AG09319 (cell line): Measurements from ENCODE around the gene BUD13.

Experiments
- DNase-seq: peaks from one replicate; pipeline ENCODE4 v3.0.0-alpha.2; 2010; ENCODE audit warnings: low read depth; ENCODE audit errors: extremely low read depth
- CTCF ChIP-seq: IDR thresholded peaks from 2 replicates; pipeline ENCODE4 v1.5.1; 2011; ENCODE audit warnings: low read depth, mild to moderate bottlenecking, inconsistent platforms, low read length, moderate library complexity

The BUD13 gene

GRCh38 chr11:116732271-116733042 lies 40.3 kb downstream of the BUD13 start:
- TF ChIP-seq CTCF = peak; percentile 88
- no peak for DNase-seq

GRCh38 chr11:116731821-116732220 lies 41.0 kb downstream of the BUD13 start:
- TF ChIP-seq CTCF = no peak

GRCh38 chr11:116731097-116731761 lies 41.6 kb downstream of the BUD13 start:
- no peak for DNase-seq
- no peak for TF ChIP-seq CTCF

More at GRCh38 chr11:116731821-116732220, 41.0 kb downstream of the BUD13 start:
- no peak for DNase-seq

- no peak for DNase-seq
- TF ChIP-seq CTCF = no peak
Observed at GRCh38 chr11:116730601-116731000, 42.2 kb downstream of the BUD13 start.

GRCh38 chr11:116730241-116730561 lies 42.6 kb downstream of the BUD13 start:
- no peak for DNase-seq
- TF ChIP-seq CTCF = no peak

GRCh38 chr11:116729501-116730240 lies 43.1 kb downstream of the BUD13 start:
- no peak for TF ChIP-seq CTCF
- no peak for DNase-seq

- no peak for TF ChIP-seq CTCF
- DNase-seq = no peak
Observed at GRCh38 chr11:116727990-116728389, 44.8 kb downstream of the BUD13 start.
